ENCODE results near the gene TCP11L1. TPM values are rescaled to one million over a fixed set of nuclear protein-coding genes. Genes with fewer than 3 reads are reported as not detected.
"Not testable (repeated sequence)": the region's sequence is repeated elsewhere in the genome, so short reads cannot be mapped to it uniquely, and the experiment has no call there.

TCP11L1 gene
- total RNA-seq, 1 donor from 2014 or later, result 4.7 TPM

DNA sequence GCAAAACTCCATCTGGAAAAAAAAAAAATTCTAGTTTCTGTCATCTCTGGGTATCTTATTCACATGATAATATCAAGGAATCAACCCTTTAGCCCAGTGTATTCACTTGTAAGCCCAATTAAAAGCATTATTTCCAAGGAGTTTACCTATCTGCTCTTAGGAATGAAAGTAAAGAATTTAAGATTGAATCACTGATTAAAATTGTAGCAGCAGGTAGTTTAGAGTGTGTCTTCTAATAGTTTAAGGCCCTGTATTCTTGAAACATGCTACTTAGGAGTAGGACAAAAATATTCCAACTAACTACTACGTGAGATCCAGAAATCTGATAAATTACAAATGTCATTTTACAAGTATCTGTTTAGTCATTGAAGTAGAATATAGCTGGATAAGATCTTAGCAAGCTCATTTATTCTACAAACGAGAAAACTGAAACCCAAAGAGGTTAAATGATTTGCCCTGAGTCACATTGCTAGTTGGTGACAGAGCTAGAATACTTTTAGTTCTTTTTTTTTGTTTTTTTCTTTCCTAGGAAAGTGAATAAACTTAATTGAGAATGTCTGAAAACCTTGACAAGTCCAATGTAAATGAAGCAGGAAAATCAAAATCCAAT is 4.0 kb downstream of the TCP11L1 start:
- H3K4me1 ChIP-seq, result peaks cover 28% of the 10 kb centered on the region
- DNase-seq, result no peak
- no peak overlapping the region for H3K4me3 ChIP-seq
- intact Hi-C loops (cut with micrococcal nuclease), result no loop called here
- no peaks in the 10 kb centered on the region for H3K9me3 ChIP-seq (replicated peaks)
- H3K27ac ChIP-seq (replicated peaks), result no peak overlapping the region
- TF ChIP-seq CTCF (IDR thresholded peaks at IDR 0.05; ENCODE audit: borderline replicate concordance), result no peak
- H3K36me3 ChIP-seq, result peaks cover 29% of the 10 kb centered on the region
- no peaks in the 10 kb centered on the region for H3K27me3 ChIP-seq (ENCODE audit: low read depth)

GRCh38 chr11:33044285-33044756 is 4.9 kb downstream of the TCP11L1 start:
- Histone ChIP-seq H3K4me3 (no peak overlapping the region), H3K36me3 (peaks cover 32% of the 10 kb centered on the region), H3K27me3 (ENCODE audit: low read depth) (no peaks in the 10 kb centered on the region), H3K9me3 (replicated peaks) (no peaks in the 10 kb centered on the region), H3K27ac (replicated peaks) (no peak overlapping the region), H3K4me1 (peaks cover 23% of the 10 kb centered on the region)
- intact Hi-C loops (cut with micrococcal nuclease), result no loop called here
- no peak for DNase-seq
- no peak for TF ChIP-seq CTCF (IDR thresholded peaks at IDR 0.05; ENCODE audit: borderline replicate concordance)

- Histone ChIP-seq H3K27me3 (ENCODE audit: low read depth) (no peaks in the 10 kb centered on the region), H3K9me3 (replicated peaks) (no peaks in the 10 kb centered on the region), H3K36me3 (peaks cover 32% of the 10 kb centered on the region), H3K4me3 (no peak overlapping the region), H3K4me1 (peaks cover 9% of the 10 kb centered on the region), H3K27ac (replicated peaks) (no peak overlapping the region)
- TF ChIP-seq CTCF (IDR thresholded peaks at IDR 0.05; ENCODE audit: borderline replicate concordance), result no peak
- no peak for DNase-seq
- intact Hi-C loops (cut with micrococcal nuclease), result no loop called here
Measured at GRCh38 chr11:33045551-33046255, 6.3 kb downstream of the TCP11L1 start.

- H3K36me3 ChIP-seq, result peaks cover 32% of the 10 kb centered on the region
- DNase-seq; H3K27me3 ChIP-seq (ENCODE audit: low read depth); H3K9me3 ChIP-seq (replicated peaks); H3K4me1 ChIP-seq; H3K27ac ChIP-seq (replicated peaks); H3K4me3 ChIP-seq; intact Hi-C loops (cut with micrococcal nuclease): not testable (repeated sequence)
Measured at GRCh38 chr11:33048701-33049100, 9.3 kb downstream of the TCP11L1 start.

DNA sequence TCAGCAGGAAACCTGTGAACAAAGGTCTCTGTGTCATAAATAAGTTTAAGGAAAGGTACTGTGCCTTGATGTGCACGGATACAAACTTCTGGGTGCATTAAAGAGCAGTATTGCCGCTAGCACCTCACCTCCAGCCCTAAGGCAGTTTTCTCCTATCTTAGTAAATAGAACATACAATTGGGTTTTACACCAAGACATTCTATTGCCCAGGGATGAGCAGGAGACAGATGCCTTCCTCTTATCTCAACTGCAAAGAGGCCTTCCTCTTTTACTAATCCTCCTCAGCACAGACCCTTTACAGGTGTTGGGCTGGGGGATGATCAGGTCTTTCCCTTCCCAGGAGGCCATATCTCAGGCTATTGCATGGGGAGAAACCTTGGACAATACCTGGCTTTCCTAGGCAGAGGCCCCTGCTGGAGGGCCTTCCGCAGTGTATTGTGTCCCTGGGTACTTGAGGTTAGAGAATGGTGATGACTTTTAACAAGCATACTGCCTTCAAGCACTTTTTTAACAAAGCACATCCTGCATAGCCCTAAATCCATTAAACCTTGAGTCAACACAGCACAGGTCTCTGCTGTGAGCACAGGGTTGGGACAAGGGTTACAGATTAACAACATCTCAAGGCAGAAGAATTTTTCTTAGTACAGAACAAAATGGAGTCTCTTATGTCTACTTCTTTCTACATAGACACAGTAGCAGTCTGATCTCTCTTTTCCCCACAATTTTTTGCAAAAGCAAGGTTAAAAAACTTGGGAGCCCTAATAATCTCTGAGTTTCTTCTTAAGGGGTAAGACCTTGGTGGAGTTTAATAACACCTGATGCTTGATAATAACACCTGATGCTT is 10.4 kb downstream of the TCP11L1 start:
- H3K4me3 ChIP-seq; H3K9me3 ChIP-seq (replicated peaks); DNase-seq; H3K4me1 ChIP-seq; intact Hi-C loops (cut with micrococcal nuclease); H3K27ac ChIP-seq (replicated peaks); H3K27me3 ChIP-seq (ENCODE audit: low read depth): not testable (repeated sequence)
- H3K36me3 ChIP-seq, result peaks cover 29% of the 10 kb centered on the region

- TF ChIP-seq CTCF (IDR thresholded peaks at IDR 0.05; ENCODE audit: borderline replicate concordance), result no peak
- Histone ChIP-seq H3K4me1 (no peaks in the 10 kb centered on the region), H3K9me3 (replicated peaks) (no peaks in the 10 kb centered on the region), H3K36me3 (peaks cover 22% of the 10 kb centered on the region), H3K27ac (replicated peaks) (no peak overlapping the region), H3K4me3 (no peak overlapping the region), H3K27me3 (ENCODE audit: low read depth) (no peaks in the 10 kb centered on the region)
- intact Hi-C loops (cut with micrococcal nuclease), result no loop called here
- DNase-seq, result no peak
Measured at GRCh38 chr11:33052231-33052630, 12.9 kb downstream of the TCP11L1 start.
